ENCODE results near the gene ART3. TPM values are rescaled to one million over a fixed set of nuclear protein-coding genes. Genes with fewer than 3 reads are reported as not detected.

The ART3 gene
- total and polyA plus RNA-seq, 2 donors, result 0.61 to 1.8 TPM

- Histone ChIP-seq H3K9me3 (ENCODE audit: control insufficient read depth in 2 of 2, insufficient read depth in 1 of 2, low read length in 1 of 2) (no peaks in the 10 kb centered on the region), H3K36me3 (ENCODE audit: control insufficient read depth in 2 of 2, insufficient read depth in 2 of 2, low read length in 1 of 2) (no peaks in the 10 kb centered on the region), H3K27ac (ENCODE audit: low read depth in 1 of 2, low read length in 1 of 2) (no peak overlapping the region), H3K4me1 (ENCODE audit: control insufficient read depth in 2 of 2, insufficient read depth in 2 of 2, low read length in 2 of 2) (peaks cover 5 to 6% of the 10 kb centered on the region in 2 donors), H3K4me3 (ENCODE audit: low read length in 2 of 2) (no peak overlapping the region), H3K27me3 (ENCODE audit: control insufficient read depth in 2 of 2, insufficient read depth in 1 of 2, low read length in 1 of 2) (no peaks in the 10 kb centered on the region)
- no peak for DNase-seq (ENCODE audit: low read depth in 6 of 9, low spot score in 9 of 9)
- 95% methylated on average over 2 of the region's 2 CpGs for WGBS
Observed at GRCh38 chr4:76153356-76153755, 78.8 kb downstream of the ART3 start.

GRCh38 chr4:76155979-76156378 lies 81.5 kb downstream of the ART3 start:
- WGBS, result 78% methylated on average over 3 of the region's 3 CpGs
- Histone ChIP-seq H3K9me3 (ENCODE audit: control insufficient read depth in 2 of 2, insufficient read depth in 1 of 2, low read length in 1 of 2) (no peaks in the 10 kb centered on the region), H3K4me1 (ENCODE audit: control insufficient read depth in 2 of 2, insufficient read depth in 2 of 2, low read length in 2 of 2) (no peaks in the 10 kb centered on the region), H3K27me3 (ENCODE audit: control insufficient read depth in 2 of 2, insufficient read depth in 1 of 2, low read length in 1 of 2) (no peaks in the 10 kb centered on the region), H3K36me3 (ENCODE audit: control insufficient read depth in 2 of 2, insufficient read depth in 2 of 2, low read length in 1 of 2) (no peaks in the 10 kb centered on the region), H3K27ac (ENCODE audit: low read depth in 1 of 2, low read length in 1 of 2) (no peak overlapping the region), H3K4me3 (ENCODE audit: low read length in 2 of 2) (no peak overlapping the region)
- no peak for DNase-seq (ENCODE audit: low read depth in 6 of 9, low spot score in 9 of 9)

DNA sequence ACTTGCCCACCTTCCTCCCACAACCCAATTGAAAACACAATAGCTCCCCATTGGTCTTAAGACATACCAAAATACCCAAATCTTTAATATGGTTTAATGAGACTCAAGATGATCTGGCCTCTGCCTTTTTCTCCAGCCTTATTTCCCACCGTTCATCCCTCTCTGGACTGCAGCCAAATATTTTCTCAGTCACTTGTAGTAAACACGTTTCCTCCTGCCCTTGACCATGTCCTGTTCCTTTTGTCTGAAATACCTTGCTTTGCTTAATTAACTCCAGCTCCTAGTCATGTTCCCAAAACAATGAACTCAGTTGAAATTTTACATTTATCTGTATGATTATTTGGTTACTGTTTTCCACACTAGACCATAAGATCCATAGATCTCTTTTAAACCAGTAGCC lies 82.1 kb downstream of the ART3 start:
- H3K4me1 ChIP-seq (ENCODE audit: control insufficient read depth in 2 of 2, insufficient read depth in 2 of 2, low read length in 2 of 2), result no peaks in the 10 kb centered on the region
- no peak for DNase-seq (ENCODE audit: low read depth in 6 of 9, low spot score in 9 of 9)
- no peaks in the 10 kb centered on the region for H3K9me3 ChIP-seq (ENCODE audit: control insufficient read depth in 2 of 2, insufficient read depth in 1 of 2, low read length in 1 of 2)
- 62% methylated on average over 2 of the region's 2 CpGs for WGBS
- no peaks in the 10 kb centered on the region for H3K36me3 ChIP-seq (ENCODE audit: control insufficient read depth in 2 of 2, insufficient read depth in 2 of 2, low read length in 1 of 2)
- H3K27ac ChIP-seq (ENCODE audit: low read depth in 1 of 2, low read length in 1 of 2), result no peak overlapping the region
- H3K27me3 ChIP-seq (ENCODE audit: control insufficient read depth in 2 of 2, insufficient read depth in 1 of 2, low read length in 1 of 2), result no peaks in the 10 kb centered on the region
- H3K4me3 ChIP-seq (ENCODE audit: low read length in 2 of 2), result no peak overlapping the region

GRCh38 chr4:76160355-76160754 lies 85.8 kb downstream of the ART3 start:
- no peak for DNase-seq (ENCODE audit: low read depth in 6 of 9, low spot score in 9 of 9)
- Histone ChIP-seq H3K9me3 (ENCODE audit: control insufficient read depth in 2 of 2, insufficient read depth in 1 of 2, low read length in 1 of 2) (no peaks in the 10 kb centered on the region), H3K36me3 (ENCODE audit: control insufficient read depth in 2 of 2, insufficient read depth in 2 of 2, low read length in 1 of 2) (no peaks in the 10 kb centered on the region), H3K27ac (ENCODE audit: low read depth in 1 of 2, low read length in 1 of 2) (no peak overlapping the region), H3K27me3 (ENCODE audit: control insufficient read depth in 2 of 2, insufficient read depth in 1 of 2, low read length in 1 of 2) (no peaks in the 10 kb centered on the region), H3K4me1 (ENCODE audit: control insufficient read depth in 2 of 2, insufficient read depth in 2 of 2, low read length in 2 of 2) (no peaks in the 10 kb centered on the region), H3K4me3 (ENCODE audit: low read length in 2 of 2) (no peak overlapping the region)
- 18% methylated on average over 2 of the region's 2 CpGs for WGBS

Other genes with a start within 250 kb of the ART3 start
- under 0.01 TPM for gene PPEF2, start 172.3 kb upstream of the ART3 start, total RNA-seq
- 0.07 TPM for gene PPEF2, start 172.3 kb upstream of the ART3 start, polyA plus RNA-seq
- gene NAAA, start 133.7 kb upstream of the ART3 start, total RNA-seq, result 26.1 TPM
- 21.7 TPM for gene NAAA, start 133.7 kb upstream of the ART3 start, polyA plus RNA-seq
- gene SDAD1, start 83.8 kb upstream of the ART3 start, total RNA-seq, result 24.8 TPM
- 23.4 TPM for gene SDAD1, start 83.8 kb upstream of the ART3 start, polyA plus RNA-seq
- gene CXCL9, start 67.2 kb upstream of the ART3 start, total RNA-seq, result 38.7 TPM
- gene CXCL9, start 67.2 kb upstream of the ART3 start, polyA plus RNA-seq, result 40.0 TPM
- gene CXCL10, start 51.2 kb upstream of the ART3 start, total RNA-seq, result 50.4 TPM
- gene CXCL10, start 51.2 kb upstream of the ART3 start, polyA plus RNA-seq, result 65.6 TPM
- gene CXCL11, start 38.6 kb upstream of the ART3 start, total RNA-seq, result 7.1 TPM
- gene CXCL11, start 38.6 kb upstream of the ART3 start, polyA plus RNA-seq, result 9.6 TPM
- 73.0 TPM for gene NUP54, start 73.7 kb downstream of the ART3 start, total RNA-seq
- 59.3 TPM for gene NUP54, start 73.7 kb downstream of the ART3 start, polyA plus RNA-seq
- 34.7 TPM for gene SCARB2, start 139.1 kb downstream of the ART3 start, total RNA-seq
- 46.6 TPM for gene SCARB2, start 139.1 kb downstream of the ART3 start, polyA plus RNA-seq
- gene FAM47E, start 177.0 kb downstream of the ART3 start, total RNA-seq, result 1.1 TPM
- gene FAM47E, start 177.0 kb downstream of the ART3 start, polyA plus RNA-seq, result 2.8 TPM
- 0.33 TPM for gene STBD1, start 232.0 kb downstream of the ART3 start, total RNA-seq
- gene STBD1, start 232.0 kb downstream of the ART3 start, polyA plus RNA-seq, result 1.1 TPM